Measurements from ENCODE around the gene CYP4F3. TPM values are rescaled to one million over a fixed set of nuclear protein-coding genes. Genes with fewer than 3 reads are reported as not detected.

The CYP4F3 gene
- total RNA-seq, 1 experiment from 2014 or later, result 0.10 TPM

DNA sequence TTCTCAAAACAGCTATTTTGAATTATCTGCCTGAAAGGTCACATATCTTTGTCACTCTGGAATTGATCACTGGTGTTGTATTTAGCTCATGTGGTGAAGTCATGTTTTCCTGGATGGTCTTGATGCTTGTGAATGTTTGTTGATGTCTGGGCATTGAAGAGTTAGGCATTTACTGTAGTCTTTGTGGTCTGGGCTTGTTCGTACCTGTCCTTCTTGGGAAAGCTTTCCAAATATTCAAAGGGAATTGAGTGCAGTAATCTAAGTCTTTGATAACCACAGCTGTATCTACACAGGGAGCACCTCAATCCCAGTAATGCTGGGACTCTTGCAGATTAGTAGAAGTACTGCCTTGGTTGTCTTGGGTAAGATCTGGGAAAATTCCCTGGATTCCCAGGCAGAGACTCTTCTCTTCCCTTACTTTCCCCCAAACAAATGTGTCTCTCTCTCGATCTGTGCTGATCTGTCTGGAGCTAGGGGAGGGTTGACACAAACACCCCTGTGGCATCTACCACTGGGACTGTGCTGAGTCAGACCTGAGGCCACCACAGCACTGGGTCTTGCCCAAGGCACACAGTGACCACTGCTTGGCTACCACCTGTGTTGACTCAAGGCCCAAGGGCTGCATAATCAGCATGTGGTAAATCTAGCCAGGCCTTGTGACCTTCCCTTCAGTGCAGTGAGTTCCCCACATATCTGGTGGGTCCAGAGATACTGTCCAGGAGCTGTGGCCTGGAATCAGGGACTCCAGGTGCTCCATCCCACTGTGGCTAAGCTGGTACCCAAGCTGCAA, 5.5 kb upstream of the CYP4F3 start:
- ChIA-PET CTCF (interaction anchor here (0.6 to 0.7 kb wide), 2 partner anchors 352 to 525 kb away, joined by 3 to 7 read pairs; no protein-coding TSS in a partner anchor), POLR2A (no interaction called here)
- DNase-seq (ENCODE audit: low read depth, low spot score) (no peak), ATAC-seq (no peak)
- in situ Hi-C loops (cut with HindIII; ENCODE audit: low pct_unique_long_range_greater_than_20kb, low sequenced_read_pairs), result no loop called here
- H3K9me3 ChIP-seq (ENCODE audit: control insufficient read depth, insufficient read depth, low read depth, low read length), result no peaks in the 10 kb centered on the region
- no peaks in the 10 kb centered on the region for H3K4me1 ChIP-seq (ENCODE audit: control insufficient read depth, insufficient read depth, low read length)
- H3K27me3 ChIP-seq (ENCODE audit: control insufficient read depth, insufficient read depth, low read length), result no peaks in the 10 kb centered on the region
- no peak for TF ChIP-seq SIN3A (IDR thresholded peaks at IDR 0.05; ENCODE audit: borderline replicate concordance, insufficient read depth, low read depth, low read length)
- TF ChIP-seq REST (IDR thresholded peaks at IDR 0.05; ENCODE audit: insufficient read depth in 1 of 2, low read depth in 2 of 2, low read length in 1 of 2), result no peak
- TF ChIP-seq POLR2AphosphoS5 (IDR thresholded peaks at IDR 0.05; ENCODE audit: low read depth, low read length), result no peak
- TF ChIP-seq TCF7L2 (IDR thresholded peaks at IDR 0.05; ENCODE audit: low read depth, low read length), result no peak
- no peak for TF ChIP-seq CTCF (IDR thresholded peaks at IDR 0.05)
- H3K36me3 ChIP-seq (ENCODE audit: control insufficient read depth, insufficient read depth, low read length), result no peaks in the 10 kb centered on the region
- intact Hi-C loops (cut with micrococcal nuclease; ENCODE audit: unreplicated experiment), result no loop called here
- H3K4me3 ChIP-seq (ENCODE audit: low read depth in 2 of 2, low read length in 2 of 2), result no peak overlapping the region
- BruUV-seq (replicated peaks), result no TSS peak
- H3K27ac ChIP-seq (ENCODE audit: low read length), result no peak overlapping the region

- no peak for ATAC-seq
- H3K4me1 ChIP-seq (ENCODE audit: control insufficient read depth, insufficient read depth, low read length), result no peaks in the 10 kb centered on the region
- H3K36me3 ChIP-seq (ENCODE audit: control insufficient read depth, insufficient read depth, low read length), result no peaks in the 10 kb centered on the region
- in situ Hi-C loops (cut with HindIII; ENCODE audit: low pct_unique_long_range_greater_than_20kb, low sequenced_read_pairs) (no loop called here), intact Hi-C loops (cut with micrococcal nuclease; ENCODE audit: unreplicated experiment) (no loop called here)
- ChIA-PET POLR2A (no interaction called here), CTCF (no interaction called here)
- DNase-seq (ENCODE audit: low read depth, low spot score), result no peak
- no peak overlapping the region for H3K4me3 ChIP-seq (ENCODE audit: low read depth in 2 of 2, low read length in 2 of 2)
- no peaks in the 10 kb centered on the region for H3K27me3 ChIP-seq (ENCODE audit: control insufficient read depth, insufficient read depth, low read length)
- TF ChIP-seq SIN3A (IDR thresholded peaks at IDR 0.05; ENCODE audit: borderline replicate concordance, insufficient read depth, low read depth, low read length), result no peak
- H3K27ac ChIP-seq (ENCODE audit: low read length), result no peak overlapping the region
- no peaks in the 10 kb centered on the region for H3K9me3 ChIP-seq (ENCODE audit: control insufficient read depth, insufficient read depth, low read depth, low read length)
- no TSS peak for BruUV-seq (replicated peaks)
Observed at GRCh38 chr19:15636026-15636425, 4.7 kb upstream of the CYP4F3 start.

DNA sequence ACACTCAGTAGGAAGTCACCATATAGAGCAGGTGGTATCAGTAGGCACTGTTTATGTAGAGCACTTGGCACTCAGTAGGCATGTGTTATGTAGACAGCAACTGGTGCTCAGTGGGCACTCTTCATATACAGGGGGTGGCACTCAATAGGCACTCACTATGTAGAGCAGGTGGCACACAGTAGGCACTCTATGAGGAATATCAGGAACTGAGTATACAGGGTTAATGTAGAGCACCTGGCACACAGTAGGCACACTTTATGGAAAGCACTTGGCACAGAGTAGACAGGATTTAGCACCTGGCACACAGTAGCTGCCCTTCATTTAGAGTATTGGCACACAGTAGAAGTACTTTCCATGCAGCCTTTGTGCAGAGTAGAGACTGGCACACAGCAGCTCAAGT, 1.1 kb upstream of the CYP4F3 start:
- POLR2A ChIA-PET, result no interaction called here

More for the DNA sequence above, 1.1 kb upstream of the CYP4F3 start:
- no peaks in the 10 kb centered on the region for H3K9me3 ChIP-seq (ENCODE audit: control insufficient read depth, insufficient read depth, low read depth, low read length)
- H3K4me3 ChIP-seq (ENCODE audit: low read depth in 2 of 2, low read length in 2 of 2), result no peak overlapping the region
- no peak for ATAC-seq
- no TSS peak for BruUV-seq (replicated peaks)
- no peak for DNase-seq (ENCODE audit: low read depth, low spot score)
- H3K27ac ChIP-seq (ENCODE audit: low read length), result no peak overlapping the region
- H3K36me3 ChIP-seq (ENCODE audit: control insufficient read depth, insufficient read depth, low read length), result no peaks in the 10 kb centered on the region
- H3K4me1 ChIP-seq (ENCODE audit: control insufficient read depth, insufficient read depth, low read length), result no peaks in the 10 kb centered on the region
- no peaks in the 10 kb centered on the region for H3K27me3 ChIP-seq (ENCODE audit: control insufficient read depth, insufficient read depth, low read length)
- TF ChIP-seq REST (IDR thresholded peaks at IDR 0.05; ENCODE audit: insufficient read depth in 1 of 2, low read depth in 2 of 2, low read length in 1 of 2) (no peak), POLR2AphosphoS5 (IDR thresholded peaks at IDR 0.05; ENCODE audit: low read depth, low read length) (no peak), TCF7L2 (IDR thresholded peaks at IDR 0.05; ENCODE audit: low read depth, low read length) (no peak), SIN3A (IDR thresholded peaks at IDR 0.05; ENCODE audit: borderline replicate concordance, insufficient read depth, low read depth, low read length) (no peak), CTCF (IDR thresholded peaks at IDR 0.05) (no peak)
- in situ Hi-C loops (cut with HindIII; ENCODE audit: low pct_unique_long_range_greater_than_20kb, low sequenced_read_pairs) (no loop called here), intact Hi-C loops (cut with micrococcal nuclease; ENCODE audit: unreplicated experiment) (no loop called here)
- CTCF ChIA-PET, result no interaction called here

All from Panc1 (cell line).